ENCODE measurements around the gene LEKR1. TPM values are rescaled to one million over a fixed set of nuclear protein-coding genes. Genes with fewer than 3 reads are reported as not detected.
"Not testable (repeated sequence)": the region's sequence is repeated elsewhere in the genome, so short reads cannot be mapped to it uniquely, and the experiment has no call there.

The LEKR1 gene
- total RNA-seq, 1 donor = 0.81 TPM

DNA sequence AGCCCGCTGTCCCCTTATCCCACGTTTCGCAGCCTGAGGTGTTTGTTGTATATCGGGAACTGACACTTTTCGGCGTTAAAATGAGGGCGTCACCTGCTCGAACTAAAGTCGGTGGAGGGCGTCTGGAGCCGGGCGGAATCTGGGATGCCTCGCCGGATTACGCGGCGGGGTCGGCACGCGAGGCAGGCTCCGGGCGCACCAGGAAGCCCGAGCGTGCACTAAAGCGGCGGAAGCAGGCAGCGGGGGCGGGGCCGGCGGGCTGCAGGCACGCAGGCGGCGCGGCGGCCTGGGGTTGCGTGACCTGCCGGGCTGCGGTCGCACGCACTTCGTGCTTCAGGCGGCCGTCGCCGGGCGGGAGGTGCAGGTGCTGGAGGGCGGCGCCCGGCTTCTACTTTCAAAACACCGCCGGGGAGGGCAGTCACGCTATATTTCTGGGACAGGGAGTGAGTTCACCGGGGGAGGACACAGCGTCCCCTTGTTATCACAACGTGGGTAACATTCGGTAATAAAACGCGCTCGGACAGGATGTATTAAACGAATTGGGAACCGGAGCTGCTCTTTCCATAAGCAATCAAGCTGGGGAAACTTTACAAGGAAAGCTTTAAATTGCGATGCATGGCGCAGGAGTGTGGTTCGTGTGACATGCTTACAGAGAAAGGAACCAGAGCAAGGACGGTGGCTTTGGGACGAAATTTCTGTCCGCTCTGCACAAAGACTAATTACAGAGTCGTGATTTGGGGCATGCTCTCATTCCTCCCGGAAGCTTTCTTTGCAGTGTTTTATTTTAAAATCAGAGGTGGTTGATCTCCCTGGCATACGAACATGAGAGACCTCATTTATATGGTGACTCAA, 9.1 kb upstream of the LEKR1 start:
- TF ChIP-seq CTCF (IDR thresholded peaks at IDR 0.05; ENCODE audit: insufficient read depth, low read length) = peak; percentile 4
- peak overlapping the region; percentile 60 for H3K4me3 ChIP-seq (ENCODE audit: low read depth, low read length)
- peak; percentile 80 for DNase-seq (ENCODE audit: low read depth)

GRCh38 chr3:156817646-156818272, 8.4 kb upstream of the LEKR1 start:
- no peak for TF ChIP-seq CTCF (IDR thresholded peaks at IDR 0.05; ENCODE audit: insufficient read depth, low read length)

DNA sequence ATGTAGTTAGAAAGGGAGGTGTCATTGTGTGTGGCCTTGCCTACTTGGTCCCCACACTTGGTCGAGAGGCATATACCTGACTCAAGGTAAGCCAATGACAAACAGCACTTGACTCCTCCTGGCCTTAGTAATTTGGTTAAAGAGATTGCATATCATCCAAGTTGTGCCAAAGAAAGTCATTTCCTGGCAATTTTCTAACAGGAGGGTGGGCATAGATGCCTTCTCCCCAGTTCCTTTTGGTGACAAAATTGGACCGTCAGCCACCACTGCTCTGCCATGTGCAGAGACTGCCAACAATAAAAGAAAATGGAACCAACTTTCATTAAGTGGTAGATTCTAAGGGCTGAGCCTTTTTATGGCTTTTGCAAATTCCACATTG, 7.9 kb upstream of the LEKR1 start:
- H3K4me3 ChIP-seq (ENCODE audit: low read depth, low read length) = no peak overlapping the region
- TF ChIP-seq CTCF (IDR thresholded peaks at IDR 0.05; ENCODE audit: insufficient read depth, low read length) = no peak
- DNase-seq (ENCODE audit: low read depth) = no peak

More at GRCh38 chr3:156817646-156818272, 8.4 kb upstream of the LEKR1 start:
- H3K4me3 ChIP-seq (ENCODE audit: low read depth, low read length) = no peak overlapping the region
- DNase-seq (ENCODE audit: low read depth) = no peak

- no peak for TF ChIP-seq CTCF (IDR thresholded peaks at IDR 0.05; ENCODE audit: insufficient read depth, low read length)
- no peak overlapping the region for H3K4me3 ChIP-seq (ENCODE audit: low read depth, low read length)
- peak; percentile 68 for DNase-seq (ENCODE audit: low read depth)
Observed at GRCh38 chr3:156818890-156819289, 7.3 kb upstream of the LEKR1 start.

- no peak overlapping the region for H3K4me3 ChIP-seq (ENCODE audit: low read depth, low read length)
- DNase-seq (ENCODE audit: low read depth) = no peak
- no peak for TF ChIP-seq CTCF (IDR thresholded peaks at IDR 0.05; ENCODE audit: insufficient read depth, low read length)
Observed at GRCh38 chr3:156819842-156820691, 6.1 kb upstream of the LEKR1 start.

GRCh38 chr3:156820692-156821080, 5.5 kb upstream of the LEKR1 start:
- no peak for DNase-seq (ENCODE audit: low read depth)
- TF ChIP-seq CTCF (IDR thresholded peaks at IDR 0.05; ENCODE audit: insufficient read depth, low read length) = no peak

DNA sequence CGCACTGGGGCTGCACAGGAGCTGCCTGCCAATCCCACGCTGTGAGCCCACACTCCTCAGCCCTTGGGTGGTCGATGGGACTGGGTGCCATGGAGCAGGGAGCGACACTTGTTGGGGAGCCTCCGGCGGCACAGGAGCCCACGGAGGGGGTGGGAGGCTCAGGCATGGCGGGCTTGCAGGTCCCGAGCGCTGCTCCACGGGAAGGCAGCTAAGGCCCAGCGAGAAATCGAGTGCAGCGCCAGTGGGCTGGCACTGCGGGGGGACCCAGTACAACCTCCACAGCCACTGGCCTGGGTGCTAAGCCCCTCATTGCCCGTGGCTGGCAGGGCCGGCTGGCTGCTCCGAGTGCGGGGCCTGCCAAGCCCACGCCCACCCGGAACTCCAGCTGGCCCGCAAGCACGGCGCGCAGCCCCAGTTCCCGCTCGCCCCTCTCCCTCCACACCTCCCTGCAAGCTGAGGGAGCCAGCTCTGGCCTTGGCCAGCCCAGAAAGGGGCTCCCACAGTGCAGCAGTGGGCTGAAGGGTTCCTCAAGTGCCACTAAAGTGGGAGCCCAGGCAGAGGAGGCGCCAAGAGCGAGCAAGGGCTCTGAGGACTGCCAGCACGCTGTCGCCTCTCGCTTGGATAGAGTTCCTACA, 3.4 kb upstream of the LEKR1 start:
- not testable (repeated sequence) for H3K4me3 ChIP-seq (ENCODE audit: low read depth, low read length); DNase-seq (ENCODE audit: low read depth)

More at GRCh38 chr3:156820692-156821080, 5.5 kb upstream of the LEKR1 start:
- H3K4me3 ChIP-seq (ENCODE audit: low read depth, low read length) = no peak overlapping the region
